ENCODE data around the gene STRN4.

The STRN4 gene

GRCh38 chr19:46718934-46719622, 27.2 kb downstream of the STRN4 start:
- TF ChIP-seq ZFX (IDR thresholded peaks at IDR 0.05) (no peak), CTCF (conservative IDR thresholded peaks at IDR 0.05) (no peak)
- H3K27ac ChIP-seq: no peak overlapping the region

- TF ChIP-seq ZFX (IDR thresholded peaks at IDR 0.05): no peak
- TF ChIP-seq CTCF (conservative IDR thresholded peaks at IDR 0.05): no peak
These were observed 27.9 kb downstream of the STRN4 start for GRCh38 chr19:46718157-46718933.

GRCh38 chr19:46717716-46718143, 28.5 kb downstream of the STRN4 start:
- H3K27ac ChIP-seq: peak overlapping the region; percentile 75; the same call in 1 of the 2 replicates
- TF ChIP-seq ZFX (IDR thresholded peaks at IDR 0.05): no peak
- TF ChIP-seq CTCF (conservative IDR thresholded peaks at IDR 0.05): no peak

More at GRCh38 chr19:46718157-46718933, 27.9 kb downstream of the STRN4 start:
- H3K27ac ChIP-seq: no peak overlapping the region

- TF ChIP-seq ZFX (IDR thresholded peaks at IDR 0.05) (no peak), CTCF (conservative IDR thresholded peaks at IDR 0.05) (no peak)
- H3K27ac ChIP-seq: peak within 1 kb of the TSS; percentile 75
These were observed 29.1 kb downstream of the STRN4 start, which contains the start of gene PRKD2 for GRCh38 chr19:46717034-46717715. PRKD2 (minus strand) TSS chr19:46717114; CDS start chr19:46716370, 744 bp downstream.

- TF ChIP-seq ZFX (IDR thresholded peaks at IDR 0.05) (no peak), CTCF (conservative IDR thresholded peaks at IDR 0.05) (no peak)
- peak overlapping the region; percentile 75 for H3K27ac ChIP-seq
These were observed 29.6 kb downstream of the STRN4 start for GRCh38 chr19:46716672-46717033.

GRCh38 chr19:46715975-46716671, 30.1 kb downstream of the STRN4 start:
- TF ChIP-seq CTCF (conservative IDR thresholded peaks at IDR 0.05) (no peak), ZFX (IDR thresholded peaks at IDR 0.05) (no peak)
- H3K27ac ChIP-seq: peak overlapping the region; percentile 75

Measured in C4-2B (cell line).